SKM-1 (cell line): Measurements from ENCODE around the gene RASGEF1B.

Experiments used
- DNase-seq: peaks from one replicate; lab custom pipeline; 2025; ENCODE audit not compliant: unreplicated experiment; lab: John Stamatoyannopoulos, UW

RASGEF1B gene

DNA sequence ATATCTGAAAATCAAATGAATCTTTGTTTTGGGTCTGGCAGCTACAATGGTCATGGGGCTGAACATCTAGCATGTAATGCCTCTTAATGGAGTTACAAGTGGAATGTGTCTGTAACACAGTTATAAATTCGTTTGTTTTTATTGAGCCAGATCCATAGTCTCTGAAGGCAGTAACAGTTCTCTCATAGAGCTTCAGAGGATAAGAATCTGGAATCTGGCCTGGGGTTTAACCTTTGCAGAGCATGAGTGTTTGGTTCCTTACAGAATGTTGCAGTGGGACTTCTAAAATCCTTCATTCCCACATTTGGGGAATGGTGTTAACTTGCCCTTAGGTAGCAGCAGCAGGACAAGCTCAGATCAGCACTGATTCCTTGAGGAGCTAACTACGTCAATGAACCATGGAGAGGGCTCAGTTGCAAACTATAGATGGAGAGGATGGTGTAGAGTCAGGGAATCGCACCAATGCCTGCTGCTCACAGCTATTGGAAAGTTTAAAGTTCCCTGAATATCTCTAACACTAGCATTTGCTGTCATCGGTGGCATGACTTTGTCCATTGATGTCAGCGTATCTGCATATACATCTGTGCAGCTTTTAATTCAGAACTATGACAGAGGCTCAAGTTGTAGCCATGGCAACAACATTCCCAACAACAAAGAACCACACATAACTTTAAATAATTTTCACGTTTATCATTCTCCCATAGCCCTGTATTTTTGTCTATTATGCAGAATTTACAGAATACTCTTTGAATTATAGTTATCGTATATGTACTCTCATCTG is 72.2 kb downstream of the RASGEF1B start:
- DNase-seq, result no peak

- DNase-seq, result no peak
These were observed 73.3 kb downstream of the RASGEF1B start for GRCh38 chr4:81398379-81398778.

- no peak for DNase-seq
These were observed 74.1 kb downstream of the RASGEF1B start for GRCh38 chr4:81397635-81398034.

DNA sequence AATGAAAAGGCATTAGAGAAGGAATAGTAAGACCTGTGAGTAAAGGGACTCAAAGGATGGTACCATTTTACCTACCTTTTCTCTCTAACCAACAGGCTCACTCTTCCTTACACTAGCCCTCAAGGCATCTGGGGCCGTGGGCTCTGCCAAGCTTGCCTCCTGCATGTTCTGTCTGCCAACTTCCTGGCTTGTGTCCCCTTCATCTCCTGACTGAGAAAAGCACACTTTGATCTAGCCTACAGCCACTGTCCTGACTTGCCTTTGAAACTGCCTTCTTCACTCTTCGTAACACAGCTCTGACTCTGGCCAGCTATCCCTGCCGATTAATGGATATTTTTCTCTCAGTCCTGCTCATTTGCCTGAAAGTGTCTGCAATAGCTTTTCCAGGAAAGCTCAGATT is 76.5 kb downstream of the RASGEF1B start:
- DNase-seq, result no peak

DNA sequence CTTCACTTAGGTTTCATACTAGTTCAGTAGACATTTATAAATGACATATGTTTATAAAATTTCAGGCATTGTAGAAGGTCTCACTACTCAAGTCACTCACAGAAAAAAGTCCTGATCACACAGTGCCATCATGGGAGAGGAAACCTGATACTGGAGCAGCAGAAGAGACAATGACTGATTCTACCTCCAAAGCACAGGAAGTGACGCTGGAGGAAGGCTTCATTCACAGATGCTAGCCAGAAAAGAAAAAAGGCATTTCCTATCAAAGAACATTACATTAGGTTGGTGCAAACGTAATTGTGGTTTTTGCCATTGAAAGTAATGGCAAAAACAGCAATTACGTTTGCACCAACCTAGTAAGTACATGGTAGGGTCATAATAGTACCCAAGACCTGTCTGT is 79.5 kb downstream of the RASGEF1B start:
- DNase-seq, result no peak

DNA sequence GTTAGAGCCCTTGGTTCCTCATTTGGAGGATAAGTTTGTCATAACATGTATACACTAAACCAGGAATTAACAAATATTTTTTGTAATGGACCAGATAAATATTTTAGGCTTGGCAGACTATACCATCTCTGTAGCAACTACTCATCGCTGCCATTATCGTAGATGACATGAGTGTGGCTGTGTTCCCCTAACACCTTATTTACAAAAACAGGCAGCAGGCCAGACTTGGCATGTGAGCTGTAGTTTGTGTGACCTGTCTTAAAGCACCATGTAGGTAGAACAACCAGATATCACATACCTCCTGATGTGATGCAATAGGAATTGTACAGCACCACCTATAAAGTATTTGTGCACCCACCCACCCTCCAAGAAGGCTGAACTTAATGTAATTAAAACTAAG is 82.0 kb downstream of the RASGEF1B start:
- DNase-seq, result no peak

- DNase-seq, result no peak
These were observed 91.3 kb downstream of the RASGEF1B start for GRCh38 chr4:81380437-81380836.

DNA sequence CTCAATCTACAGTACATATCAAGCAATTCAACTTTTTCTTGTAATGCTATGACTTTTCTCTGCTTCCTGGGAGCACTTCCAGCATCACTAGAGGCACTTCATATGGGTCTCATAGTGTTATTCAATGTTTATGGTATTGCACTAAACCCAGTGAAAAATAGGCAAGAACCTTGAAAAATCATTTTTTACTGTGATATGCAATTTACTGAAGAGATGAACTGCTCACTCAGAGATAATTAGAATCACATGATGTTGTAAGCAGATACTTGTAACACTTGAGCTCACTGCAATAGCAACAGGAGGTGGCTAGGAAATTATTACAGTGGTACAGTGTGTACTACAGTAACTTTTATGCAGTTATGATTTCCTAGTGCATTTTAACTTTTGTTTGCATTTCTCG is 93.3 kb downstream of the RASGEF1B start:
- DNase-seq, result no peak

- no peak for DNase-seq
These were observed 94.5 kb downstream of the RASGEF1B start for GRCh38 chr4:81377191-81377590.

DNA sequence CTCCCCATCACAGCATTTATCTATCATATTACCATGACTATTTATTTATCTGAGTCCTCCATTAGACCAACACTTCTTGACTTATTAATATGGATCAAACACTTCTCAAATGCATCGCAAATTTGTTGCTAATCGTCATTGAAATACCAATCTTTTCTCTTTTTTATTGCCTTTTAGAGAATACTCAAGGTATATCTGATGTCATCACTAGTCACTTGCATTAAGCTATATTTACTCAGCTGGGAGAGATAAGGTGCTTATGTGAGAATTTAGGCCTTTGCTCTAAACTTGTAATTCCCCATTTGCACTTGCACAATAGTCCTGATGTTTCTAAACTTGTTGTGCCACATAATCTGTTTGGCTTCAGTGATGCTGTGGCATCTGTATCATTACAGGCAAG is 95.0 kb downstream of the RASGEF1B start:
- DNase-seq, result no peak
